Ishikawa (cell line): ENCODE results near the gene UBAP2L.

ENCODE experiments used
- CEBPB ChIP-seq: IDR thresholded peaks from 2 replicates; pipeline ENCODE4 v1.6.1; 2012
- EGR1 ChIP-seq: IDR thresholded peaks from 2 replicates; pipeline ENCODE4 v1.6.1; 2012
- EP300 ChIP-seq: IDR thresholded peaks from 2 replicates; pipeline ENCODE4 v1.6.1; 2012; ENCODE audit warnings: borderline replicate concordance
- FOXM1 ChIP-seq: IDR thresholded peaks from 2 replicates; pipeline ENCODE4 v1.6.1; 2012; ENCODE audit warnings: low read depth, borderline replicate concordance
- RAD21 ChIP-seq: IDR thresholded peaks from 2 replicates; pipeline ENCODE4 v1.6.1; 2012; ENCODE audit warnings: low read depth
- REST ChIP-seq: IDR thresholded peaks from 2 replicates; pipeline ENCODE4 v1.6.1; 2012; ENCODE audit warnings: low read depth, mild to moderate bottlenecking
- TAF1 ChIP-seq: IDR thresholded peaks from 2 replicates; pipeline ENCODE4 v1.6.1; 2012; ENCODE audit warnings: low read depth, mild to moderate bottlenecking
- TCF12 ChIP-seq: IDR thresholded peaks from 2 replicates; pipeline ENCODE4 v1.6.1; 2012; ENCODE audit warnings: low read depth
- YY1 ChIP-seq: IDR thresholded peaks from 2 replicates; pipeline ENCODE4 v1.6.1; 2012; ENCODE audit warnings: low read depth
- ZBTB7A ChIP-seq: IDR thresholded peaks from 2 replicates; pipeline ENCODE4 v1.6.1; 2012; ENCODE audit warnings: low read depth
- TF ChIP-seq, protein P1 (sequence below): IDR thresholded peaks from 2 replicates; pipeline ENCODE4 v1.6.1; 2012
- TF ChIP-seq, protein P2 (sequence below): IDR thresholded peaks from 2 replicates; pipeline ENCODE4 v1.6.1; 2012

DNA sequence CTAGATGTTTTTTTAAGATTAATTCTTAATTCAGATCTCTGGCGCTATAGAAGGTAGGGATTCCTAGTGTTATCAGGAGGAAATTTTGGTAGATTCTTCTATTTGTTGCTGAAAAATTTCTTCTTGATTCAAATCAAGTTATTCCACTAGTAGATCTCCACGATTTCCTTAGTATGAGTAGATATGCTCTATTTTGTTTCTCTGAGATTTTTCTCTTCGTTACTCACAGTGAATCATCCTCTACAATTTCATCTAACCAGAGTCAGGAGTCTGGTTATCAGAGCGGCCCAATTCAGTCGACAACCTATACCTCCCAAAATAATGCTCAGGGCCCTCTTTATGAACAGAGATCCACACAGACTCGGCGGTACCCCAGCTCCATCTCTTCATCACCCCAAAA is 32.9 kb downstream of the UBAP2L start:
- TF ChIP-seq, protein P1, sequence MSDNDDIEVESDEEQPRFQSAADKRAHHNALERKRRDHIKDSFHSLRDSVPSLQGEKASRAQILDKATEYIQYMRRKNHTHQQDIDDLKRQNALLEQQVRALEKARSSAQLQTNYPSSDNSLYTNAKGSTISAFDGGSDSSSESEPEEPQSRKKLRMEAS = no peak
- TF ChIP-seq CEBPB (no peak), YY1 (no peak), EP300 (no peak), TAF1 (no peak), REST (no peak), RAD21 (no peak), ZBTB7A (no peak), EGR1 (no peak), TCF12 (no peak), FOXM1 (no peak)
- TF ChIP-seq, protein P2, sequence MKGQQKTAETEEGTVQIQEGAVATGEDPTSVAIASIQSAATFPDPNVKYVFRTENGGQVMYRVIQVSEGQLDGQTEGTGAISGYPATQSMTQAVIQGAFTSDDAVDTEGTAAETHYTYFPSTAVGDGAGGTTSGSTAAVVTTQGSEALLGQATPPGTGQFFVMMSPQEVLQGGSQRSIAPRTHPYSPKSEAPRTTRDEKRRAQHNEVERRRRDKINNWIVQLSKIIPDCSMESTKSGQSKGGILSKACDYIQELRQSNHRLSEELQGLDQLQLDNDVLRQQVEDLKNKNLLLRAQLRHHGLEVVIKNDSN = no peak
